Panc1 (cell line): ENCODE measurements around the gene BARX1.

Source experiments
- CTCF ChIP-seq: fragments of 450-650 bp; IDR thresholded peaks from 2 replicates; pipeline ENCODE4 v1.5.1; 2017; ENCODE audit warnings: mild to moderate bottlenecking
- POLR2AphosphoS5 ChIP-seq: IDR thresholded peaks from 2 replicates; pipeline ENCODE4 v1.6.1; 2012; ENCODE audit warnings: mild to moderate bottlenecking, low read depth, low read length, moderate library complexity
- SIN3A ChIP-seq: IDR thresholded peaks from 2 replicates; pipeline ENCODE4 v1.6.1; 2012; ENCODE audit warnings: low read depth, mild to moderate bottlenecking, low read length, moderate library complexity, borderline replicate concordance; ENCODE audit not compliant: insufficient read depth
- TCF7L2 ChIP-seq: IDR thresholded peaks from 2 replicates; pipeline ENCODE4 v1.6.1; 2011; ENCODE audit warnings: mild to moderate bottlenecking, low read depth, low read length, inconsistent platforms
- TF ChIP-seq, protein P1 (sequence below), 2 experiments: IDR thresholded peaks; 2 replicates each; pipeline ENCODE4 v1.6.1; 2011 to 2012; ENCODE audit warnings: low read depth in 2 of 2, control low read depth in 1 of 2, low read length in 1 of 2, mild to moderate bottlenecking in 1 of 2, moderate library complexity in 1 of 2; ENCODE audit not compliant: insufficient read depth in 1 of 2

GRCh38 chr9:93969328-93969661, 14.1 kb upstream of the BARX1 start:
- TF ChIP-seq POLR2AphosphoS5 (no peak), CTCF (no peak), TCF7L2 (no peak), SIN3A (no peak)
- TF ChIP-seq, protein P1, sequence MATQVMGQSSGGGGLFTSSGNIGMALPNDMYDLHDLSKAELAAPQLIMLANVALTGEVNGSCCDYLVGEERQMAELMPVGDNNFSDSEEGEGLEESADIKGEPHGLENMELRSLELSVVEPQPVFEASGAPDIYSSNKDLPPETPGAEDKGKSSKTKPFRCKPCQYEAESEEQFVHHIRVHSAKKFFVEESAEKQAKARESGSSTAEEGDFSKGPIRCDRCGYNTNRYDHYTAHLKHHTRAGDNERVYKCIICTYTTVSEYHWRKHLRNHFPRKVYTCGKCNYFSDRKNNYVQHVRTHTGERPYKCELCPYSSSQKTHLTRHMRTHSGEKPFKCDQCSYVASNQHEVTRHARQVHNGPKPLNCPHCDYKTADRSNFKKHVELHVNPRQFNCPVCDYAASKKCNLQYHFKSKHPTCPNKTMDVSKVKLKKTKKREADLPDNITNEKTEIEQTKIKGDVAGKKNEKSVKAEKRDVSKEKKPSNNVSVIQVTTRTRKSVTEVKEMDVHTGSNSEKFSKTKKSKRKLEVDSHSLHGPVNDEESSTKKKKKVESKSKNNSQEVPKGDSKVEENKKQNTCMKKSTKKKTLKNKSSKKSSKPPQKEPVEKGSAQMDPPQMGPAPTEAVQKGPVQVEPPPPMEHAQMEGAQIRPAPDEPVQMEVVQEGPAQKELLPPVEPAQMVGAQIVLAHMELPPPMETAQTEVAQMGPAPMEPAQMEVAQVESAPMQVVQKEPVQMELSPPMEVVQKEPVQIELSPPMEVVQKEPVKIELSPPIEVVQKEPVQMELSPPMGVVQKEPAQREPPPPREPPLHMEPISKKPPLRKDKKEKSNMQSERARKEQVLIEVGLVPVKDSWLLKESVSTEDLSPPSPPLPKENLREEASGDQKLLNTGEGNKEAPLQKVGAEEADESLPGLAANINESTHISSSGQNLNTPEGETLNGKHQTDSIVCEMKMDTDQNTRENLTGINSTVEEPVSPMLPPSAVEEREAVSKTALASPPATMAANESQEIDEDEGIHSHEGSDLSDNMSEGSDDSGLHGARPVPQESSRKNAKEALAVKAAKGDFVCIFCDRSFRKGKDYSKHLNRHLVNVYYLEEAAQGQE (IDR thresholded peaks at IDR 0.05; ENCODE audit: insufficient read depth in 1 of 2, low read depth in 2 of 2, low read length in 1 of 2): no peak
